IPS-20b (cell line): Measurements from ENCODE around the gene NTMT1.

Source experiments
- H3K27ac ChIP-seq: one replicate; pipeline ENCODE4 v1.5.1; 2013; ENCODE audit warnings: low read length
- H3K27me3 ChIP-seq: 2 replicates; pipeline ENCODE4 v1.6.1; 2013; ENCODE audit warnings: mild to moderate bottlenecking, low read length, inconsistent platforms; ENCODE audit not compliant: insufficient read depth
- H3K36me3 ChIP-seq: 2 replicates; pipeline ENCODE4 v1.6.1; 2013; ENCODE audit warnings: low read depth, mild to moderate bottlenecking, inconsistent platforms, low read length, moderate library complexity; ENCODE audit not compliant: insufficient read depth
- H3K4me1 ChIP-seq: 2 replicates; pipeline ENCODE4 v1.6.1; 2013; ENCODE audit warnings: mild to moderate bottlenecking, control low read depth, inconsistent platforms, low read length, moderate library complexity; ENCODE audit not compliant: insufficient read depth
- H3K4me3 ChIP-seq: 2 replicates; pipeline ENCODE4 v1.5.1; 2013; ENCODE audit warnings: mild to moderate bottlenecking, low read length, inconsistent platforms
- H3K9ac ChIP-seq: 2 replicates; pipeline ENCODE4 v1.6.1; 2013; ENCODE audit warnings: low read depth, mild to moderate bottlenecking, inconsistent platforms, low read length, moderate library complexity
- H3K9me3 ChIP-seq: 2 replicates; pipeline ENCODE4 v1.6.1; 2013; ENCODE audit warnings: mild to moderate bottlenecking, low read depth, low read length, inconsistent platforms; ENCODE audit not compliant: insufficient read depth

Gene NTMT1

DNA sequence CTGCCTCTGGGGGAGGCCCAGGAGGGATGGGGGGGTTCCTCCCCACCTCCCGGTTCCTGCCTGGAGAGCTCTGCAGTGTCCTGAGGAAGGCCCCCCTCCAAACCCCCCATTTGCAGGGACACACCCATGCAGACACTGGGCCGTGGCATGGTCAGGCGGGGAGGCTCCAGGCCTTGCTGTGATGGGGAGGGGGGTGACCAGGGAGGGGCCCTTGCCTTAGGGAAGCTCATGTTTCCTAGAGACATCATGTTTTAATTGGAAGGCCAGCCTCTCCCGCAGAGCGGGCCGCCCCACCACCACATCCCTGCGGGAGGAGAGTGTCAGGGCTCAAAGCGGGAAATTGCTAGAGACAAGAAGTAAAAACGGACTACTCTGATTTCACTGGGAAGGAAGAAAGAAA, 51.5 kb downstream of the NTMT1 start:
- no peaks in the 10 kb centered on the region for H3K27me3 ChIP-seq
- H3K9ac ChIP-seq, result no peak overlapping the region

DNA sequence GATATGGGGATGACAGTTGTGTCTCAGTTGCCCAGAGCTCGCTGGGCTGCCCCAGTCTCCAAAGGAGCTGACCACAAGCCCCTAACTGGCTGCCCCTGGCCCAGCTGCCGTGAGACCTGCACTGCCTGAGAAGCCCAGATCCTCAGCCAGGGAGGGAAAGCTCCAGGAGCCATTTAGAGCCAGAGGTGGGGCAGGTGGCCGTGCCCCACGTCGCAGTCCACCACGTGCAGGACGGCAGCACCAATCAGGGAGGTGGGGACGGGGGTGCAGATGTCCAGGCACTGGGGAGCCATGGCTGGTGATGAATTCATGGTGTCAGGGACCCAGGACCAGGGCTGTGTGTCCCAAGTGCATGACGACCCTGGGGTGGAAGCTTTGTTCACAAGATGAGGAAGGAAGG, 52.9 kb downstream of the NTMT1 start:
- Histone ChIP-seq H3K9me3 (no peaks in the 10 kb centered on the region), H3K4me3 (no peak overlapping the region), H3K4me1 (no peaks in the 10 kb centered on the region), H3K9ac (no peak overlapping the region), H3K36me3 (no peaks in the 10 kb centered on the region), H3K27ac (no peak overlapping the region), H3K27me3 (no peaks in the 10 kb centered on the region)

More for the DNA sequence above, 51.5 kb downstream of the NTMT1 start:
- no peak overlapping the region for H3K4me3 ChIP-seq
- no peaks in the 10 kb centered on the region for H3K36me3 ChIP-seq
- H3K27ac ChIP-seq, result no peak overlapping the region
- H3K9me3 ChIP-seq, result no peaks in the 10 kb centered on the region
- no peaks in the 10 kb centered on the region for H3K4me1 ChIP-seq

DNA sequence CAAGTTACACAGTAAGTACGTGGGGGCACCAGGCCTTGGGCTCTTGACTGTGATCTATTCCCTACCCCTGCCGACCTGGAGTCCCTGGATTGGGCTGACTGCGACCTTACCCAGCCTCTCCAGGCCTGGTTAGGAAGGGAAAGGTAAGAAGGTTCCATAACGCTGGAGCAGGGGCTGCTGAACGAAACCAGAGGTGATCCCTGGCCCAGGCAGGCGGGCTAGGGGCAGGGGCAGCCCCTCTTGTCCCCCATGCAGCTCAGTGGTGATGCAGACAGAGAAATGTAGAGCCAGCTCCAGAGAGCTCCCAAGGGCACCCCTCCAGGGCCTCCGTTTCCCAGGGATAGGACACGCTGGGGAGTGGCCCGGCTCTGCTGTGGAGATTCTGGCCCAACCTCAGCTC, 53.6 kb downstream of the NTMT1 start:
- no peaks in the 10 kb centered on the region for H3K9me3 ChIP-seq
- H3K27me3 ChIP-seq, result no peaks in the 10 kb centered on the region
- no peak overlapping the region for H3K27ac ChIP-seq
- no peaks in the 10 kb centered on the region for H3K36me3 ChIP-seq
- H3K4me3 ChIP-seq, result no peak overlapping the region
- no peak overlapping the region for H3K9ac ChIP-seq
- H3K4me1 ChIP-seq, result no peaks in the 10 kb centered on the region

DNA sequence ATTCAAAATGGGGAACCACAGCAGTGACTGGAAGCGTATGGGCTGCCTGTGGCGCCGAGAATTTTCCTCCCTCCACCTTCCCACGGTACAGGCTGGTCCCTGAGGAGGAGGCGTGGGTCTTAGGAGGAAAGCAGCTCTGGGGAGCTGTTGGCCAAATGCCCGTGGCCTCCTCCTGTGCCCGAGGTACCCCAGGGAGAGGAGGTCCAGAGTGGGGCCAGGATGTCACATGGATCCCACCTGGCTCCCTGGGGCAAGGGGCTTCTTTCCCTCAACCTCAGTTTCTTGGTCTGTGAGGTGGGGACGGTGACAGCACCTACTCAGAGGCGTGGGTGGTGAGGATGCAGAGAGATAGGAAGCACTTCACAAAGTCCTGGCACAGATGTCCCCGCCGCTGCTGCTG, 56.0 kb downstream of the NTMT1 start:
- no peak overlapping the region for H3K9ac ChIP-seq
- no peaks in the 10 kb centered on the region for H3K27me3 ChIP-seq
- H3K4me1 ChIP-seq, result no peaks in the 10 kb centered on the region
- no peak overlapping the region for H3K27ac ChIP-seq
- H3K36me3 ChIP-seq, result no peaks in the 10 kb centered on the region
- H3K4me3 ChIP-seq, result no peak overlapping the region
- no peaks in the 10 kb centered on the region for H3K9me3 ChIP-seq

DNA sequence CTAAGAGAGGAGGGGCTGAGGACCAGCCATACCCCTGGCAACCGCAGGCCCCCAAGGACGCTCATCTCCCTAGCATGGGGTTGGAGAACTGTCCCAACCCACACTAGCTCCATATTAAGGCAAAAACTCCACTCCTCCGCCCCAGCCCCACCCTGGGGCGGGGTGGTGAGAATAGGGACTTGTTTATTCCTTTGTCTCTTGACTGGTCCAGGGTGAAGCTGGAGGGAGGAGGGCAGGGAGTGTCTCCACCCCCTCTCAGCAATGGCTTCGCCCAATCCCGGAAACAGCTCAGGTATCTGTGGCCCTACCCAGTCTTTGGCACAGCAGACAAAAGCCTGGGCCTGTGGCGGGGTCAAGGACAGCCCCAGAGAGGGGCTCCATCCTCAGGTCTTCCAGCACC, 56.4 kb downstream of the NTMT1 start:
- H3K9me3 ChIP-seq, result no peaks in the 10 kb centered on the region
- no peak overlapping the region for H3K27ac ChIP-seq
- H3K36me3 ChIP-seq, result no peaks in the 10 kb centered on the region
- H3K4me1 ChIP-seq, result no peaks in the 10 kb centered on the region
- no peaks in the 10 kb centered on the region for H3K27me3 ChIP-seq
- no peak overlapping the region for H3K9ac ChIP-seq
- H3K4me3 ChIP-seq, result no peak overlapping the region

DNA sequence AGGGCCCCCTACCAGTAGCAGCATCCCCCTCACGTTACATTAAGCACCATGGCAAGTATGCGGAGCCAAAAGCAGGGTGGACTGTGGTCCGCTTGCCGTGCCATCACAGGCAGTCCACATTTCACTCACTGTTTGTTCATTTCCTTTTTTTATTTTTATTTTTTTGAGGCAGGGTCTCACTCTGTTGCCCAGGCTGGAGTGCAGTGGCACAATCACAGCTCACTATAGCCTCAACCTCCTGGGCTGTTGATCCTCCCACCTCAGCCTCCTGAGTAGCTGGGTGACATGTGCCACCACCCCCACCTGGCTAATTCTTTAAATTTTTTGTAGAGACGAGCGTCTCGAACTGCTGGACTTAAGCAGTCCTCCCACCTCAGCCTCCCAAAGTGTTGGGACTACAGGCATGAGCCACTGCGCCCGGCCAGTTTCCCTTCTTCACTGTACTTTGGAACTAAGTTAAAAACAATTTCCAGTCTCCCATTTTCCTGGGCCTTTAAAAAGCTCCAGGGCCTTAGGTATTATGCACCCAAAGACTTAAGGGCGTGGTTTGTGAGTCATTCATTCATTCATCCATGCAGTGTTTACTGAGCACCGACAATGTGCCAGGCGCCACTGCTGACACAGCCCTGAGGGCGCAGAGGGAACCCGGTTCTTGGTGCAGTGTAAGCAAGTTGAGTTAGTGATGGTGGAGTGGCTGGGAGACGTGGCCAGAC, 59.4 kb downstream of the NTMT1 start:
- no peaks in the 10 kb centered on the region for H3K4me1 ChIP-seq
- no peak overlapping the region for H3K9ac ChIP-seq
- H3K27me3 ChIP-seq, result no peaks in the 10 kb centered on the region
- no peaks in the 10 kb centered on the region for H3K9me3 ChIP-seq
- no peaks in the 10 kb centered on the region for H3K36me3 ChIP-seq
- H3K27ac ChIP-seq, result no peak overlapping the region
- H3K4me3 ChIP-seq, result no peak overlapping the region
